Measurements from ENCODE around the gene ZNF831. TPM values are rescaled to one million over a fixed set of nuclear protein-coding genes. Genes with fewer than 3 reads are reported as not detected.

Gene ZNF831
- total RNA-seq, 1 experiment from 2014 or later, result not detected

DNA sequence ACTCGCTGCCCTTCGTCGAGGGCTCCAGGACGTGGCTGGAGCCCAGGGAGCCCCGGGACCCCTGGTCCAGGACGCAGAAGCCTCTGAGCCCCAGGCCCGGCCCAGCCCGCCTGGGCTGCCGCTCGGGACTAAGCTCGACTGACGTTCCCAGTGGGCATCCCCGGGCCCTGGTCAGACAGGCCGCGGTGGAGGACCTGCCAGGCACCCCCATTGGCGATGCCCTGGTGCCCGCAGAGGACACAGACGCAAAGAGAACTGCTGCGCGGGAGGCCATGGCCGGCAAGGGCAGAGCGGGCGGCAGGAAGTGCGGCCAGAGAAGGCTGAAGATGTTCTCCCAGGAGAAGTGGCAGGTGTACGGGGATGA, 28.9 kb downstream of the ZNF831 start:
- H3K27me3 Mint-ChIP-seq (ENCODE audit: insufficient read depth, unreplicated experiment), result peaks cover 16% of the 10 kb centered on the region
- ChIA-PET CTCF (interaction anchor here (0.6 kb wide), 1 partner anchor 160 kb away, joined by 3 read pairs; no protein-coding TSS in a partner anchor), POLR2A (no interaction called here)
- TF ChIP-seq, protein P1, sequence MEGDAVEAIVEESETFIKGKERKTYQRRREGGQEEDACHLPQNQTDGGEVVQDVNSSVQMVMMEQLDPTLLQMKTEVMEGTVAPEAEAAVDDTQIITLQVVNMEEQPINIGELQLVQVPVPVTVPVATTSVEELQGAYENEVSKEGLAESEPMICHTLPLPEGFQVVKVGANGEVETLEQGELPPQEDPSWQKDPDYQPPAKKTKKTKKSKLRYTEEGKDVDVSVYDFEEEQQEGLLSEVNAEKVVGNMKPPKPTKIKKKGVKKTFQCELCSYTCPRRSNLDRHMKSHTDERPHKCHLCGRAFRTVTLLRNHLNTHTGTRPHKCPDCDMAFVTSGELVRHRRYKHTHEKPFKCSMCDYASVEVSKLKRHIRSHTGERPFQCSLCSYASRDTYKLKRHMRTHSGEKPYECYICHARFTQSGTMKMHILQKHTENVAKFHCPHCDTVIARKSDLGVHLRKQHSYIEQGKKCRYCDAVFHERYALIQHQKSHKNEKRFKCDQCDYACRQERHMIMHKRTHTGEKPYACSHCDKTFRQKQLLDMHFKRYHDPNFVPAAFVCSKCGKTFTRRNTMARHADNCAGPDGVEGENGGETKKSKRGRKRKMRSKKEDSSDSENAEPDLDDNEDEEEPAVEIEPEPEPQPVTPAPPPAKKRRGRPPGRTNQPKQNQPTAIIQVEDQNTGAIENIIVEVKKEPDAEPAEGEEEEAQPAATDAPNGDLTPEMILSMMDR (IDR thresholded peaks at IDR 0.05; ENCODE audit: insufficient read depth in 1 of 2, low read depth in 1 of 2, low read length in 1 of 2, severe bottlenecking in 1 of 2, unreplicated experiment in 1 of 2), result no peak
- peaks cover 11% of the 10 kb centered on the region for H3K4me1 Mint-ChIP-seq (ENCODE audit: low read depth, unreplicated experiment)
- Histone ChIP-seq H3K27me3 (replicated peaks; ENCODE audit: control insufficient read depth, insufficient read depth, low read length) (no peaks in the 10 kb centered on the region), H3K4me1 (peaks cover 3% of the 10 kb centered on the region; the same call in 1 of the 2 replicates), H3K4me3 (ENCODE audit: low read depth, low read length) (no peak overlapping the region), H3K9me3 (no peaks in the 10 kb centered on the region), H3K36me3 (ENCODE audit: control insufficient read depth, insufficient read depth, low read length) (no peaks in the 10 kb centered on the region)
- DNase-seq, result no peak
- intact Hi-C loops (cut with micrococcal nuclease; ENCODE audit: unreplicated experiment), result no loop called here
- no peaks in the 10 kb centered on the region for H3K36me3 Mint-ChIP-seq (ENCODE audit: insufficient read depth, unreplicated experiment)
- BruUV-seq (replicated peaks), result no TSS peak
- no peak overlapping the region for H3K27ac Mint-ChIP-seq (ENCODE audit: unreplicated experiment)
- H3K4me3 Mint-ChIP-seq (ENCODE audit: unreplicated experiment), result no peak overlapping the region
- H3K9me3 Mint-ChIP-seq (ENCODE audit: unreplicated experiment), result no peaks in the 10 kb centered on the region

DNA sequence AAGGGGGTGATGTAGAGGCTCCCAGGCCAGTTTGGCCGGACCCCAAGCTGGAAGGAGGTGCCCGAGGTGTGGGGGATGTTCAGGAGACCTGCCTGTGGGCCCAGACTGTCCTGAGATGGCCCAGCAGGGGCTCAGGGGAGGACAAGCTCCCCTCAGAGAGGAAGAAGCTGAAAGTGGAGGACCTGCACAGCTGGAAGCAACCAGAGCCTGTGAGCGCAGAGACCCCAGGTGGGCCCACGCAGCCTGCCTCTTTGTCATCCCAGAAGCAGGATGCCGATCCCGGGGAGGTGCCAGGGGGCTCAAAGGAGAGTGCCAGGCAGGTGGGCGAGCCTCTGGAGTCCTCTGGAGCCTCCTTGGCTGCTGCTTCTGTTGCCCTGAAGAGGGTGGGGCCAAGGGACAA, 29.7 kb downstream of the ZNF831 start:
- POLR2A ChIA-PET, result no interaction called here

DNA sequence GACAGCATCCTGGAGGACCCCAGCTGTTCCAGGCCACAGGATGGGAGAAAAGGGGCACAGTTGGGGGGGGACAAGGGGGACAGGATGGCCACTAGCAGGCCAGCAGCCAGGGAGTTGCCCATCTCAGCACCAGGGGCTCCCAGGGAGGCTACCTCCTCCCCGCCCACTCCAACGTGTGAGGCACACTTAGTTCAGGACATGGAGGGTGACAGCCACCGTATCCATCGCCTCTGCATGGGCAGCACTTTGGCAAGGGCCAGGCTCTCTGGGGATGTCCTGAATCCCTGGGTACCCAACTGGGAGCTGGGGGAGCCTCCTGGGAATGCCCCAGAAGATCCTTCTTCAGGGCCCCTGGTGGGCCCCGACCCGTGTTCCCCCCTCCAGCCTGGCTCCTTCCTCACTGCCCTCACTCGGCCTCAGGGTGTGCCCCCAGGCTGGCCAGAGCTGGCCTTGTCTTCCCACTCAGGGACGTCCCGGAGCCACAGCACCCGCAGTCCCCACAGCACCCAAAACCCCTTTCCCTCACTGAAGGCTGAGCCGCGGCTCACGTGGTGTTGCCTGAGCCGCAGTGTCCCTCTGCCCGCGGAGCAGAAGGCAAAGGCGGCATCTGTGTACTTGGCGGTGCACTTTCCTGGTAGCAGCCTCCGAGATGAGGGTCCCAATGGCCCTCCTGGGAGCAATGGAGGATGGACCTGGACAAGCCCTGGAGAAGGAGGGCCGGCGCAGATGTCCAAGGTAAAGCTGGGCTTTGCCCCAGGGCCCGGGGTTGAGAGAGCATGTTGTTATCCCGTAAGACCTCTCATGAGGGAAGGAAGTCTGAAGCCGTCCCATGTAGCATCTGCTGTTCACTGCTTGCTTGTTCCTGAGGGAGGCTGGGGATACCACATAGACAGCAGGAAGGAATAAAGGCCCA, 30.7 kb downstream of the ZNF831 start:
- peaks cover 3% of the 10 kb centered on the region; the same call in 1 of the 2 replicates for H3K4me1 ChIP-seq
- DNase-seq, result no peak
- POLR2A ChIA-PET, result no interaction called here
- H3K9me3 ChIP-seq, result no peaks in the 10 kb centered on the region
- TF ChIP-seq, protein P1 (IDR thresholded peaks at IDR 0.05; ENCODE audit: insufficient read depth in 1 of 2, low read depth in 1 of 2, low read length in 1 of 2, severe bottlenecking in 1 of 2, unreplicated experiment in 1 of 2), result no peak
- no peaks in the 10 kb centered on the region for H3K27me3 ChIP-seq (replicated peaks; ENCODE audit: control insufficient read depth, insufficient read depth, low read length)
- H3K36me3 ChIP-seq (ENCODE audit: control insufficient read depth, insufficient read depth, low read length), result no peaks in the 10 kb centered on the region
- Mint-ChIP-seq H3K4me3 (ENCODE audit: unreplicated experiment) (no peak overlapping the region), H3K9me3 (ENCODE audit: unreplicated experiment) (no peaks in the 10 kb centered on the region), H3K27me3 (ENCODE audit: insufficient read depth, unreplicated experiment) (peaks cover 18% of the 10 kb centered on the region), H3K4me1 (ENCODE audit: low read depth, unreplicated experiment) (peaks cover 11% of the 10 kb centered on the region), H3K36me3 (ENCODE audit: insufficient read depth, unreplicated experiment) (no peaks in the 10 kb centered on the region), H3K27ac (ENCODE audit: unreplicated experiment) (no peak overlapping the region)
- BruUV-seq (replicated peaks), result no TSS peak
- CTCF ChIA-PET, result no interaction called here
- intact Hi-C loops (cut with micrococcal nuclease; ENCODE audit: unreplicated experiment), result no loop called here
- no peak overlapping the region for H3K4me3 ChIP-seq (ENCODE audit: low read depth, low read length)

More for the DNA sequence above, 29.7 kb downstream of the ZNF831 start:
- H3K27ac Mint-ChIP-seq (ENCODE audit: unreplicated experiment), result no peak overlapping the region
- peaks cover 11% of the 10 kb centered on the region for H3K4me1 Mint-ChIP-seq (ENCODE audit: low read depth, unreplicated experiment)
- no peaks in the 10 kb centered on the region for H3K9me3 Mint-ChIP-seq (ENCODE audit: unreplicated experiment)
- H3K36me3 ChIP-seq (ENCODE audit: control insufficient read depth, insufficient read depth, low read length), result no peaks in the 10 kb centered on the region
- H3K36me3 Mint-ChIP-seq (ENCODE audit: insufficient read depth, unreplicated experiment), result no peaks in the 10 kb centered on the region
- no peak overlapping the region for H3K4me3 ChIP-seq (ENCODE audit: low read depth, low read length)
- BruUV-seq (replicated peaks), result no TSS peak
- CTCF ChIA-PET, result no interaction called here
- no peaks in the 10 kb centered on the region for H3K27me3 ChIP-seq (replicated peaks; ENCODE audit: control insufficient read depth, insufficient read depth, low read length)
- intact Hi-C loops (cut with micrococcal nuclease; ENCODE audit: unreplicated experiment), result no loop called here
- H3K4me1 ChIP-seq, result peaks cover 3% of the 10 kb centered on the region; the same call in 1 of the 2 replicates
- H3K4me3 Mint-ChIP-seq (ENCODE audit: unreplicated experiment), result no peak overlapping the region
- TF ChIP-seq, protein P1 (IDR thresholded peaks at IDR 0.05; ENCODE audit: insufficient read depth in 1 of 2, low read depth in 1 of 2, low read length in 1 of 2, severe bottlenecking in 1 of 2, unreplicated experiment in 1 of 2), result no peak
- no peaks in the 10 kb centered on the region for H3K9me3 ChIP-seq
- DNase-seq, result no peak
- H3K27me3 Mint-ChIP-seq (ENCODE audit: insufficient read depth, unreplicated experiment), result peaks cover 16% of the 10 kb centered on the region

Measured in Caco-2 (cell line).